GM19240 (cell line): ENCODE data around the gene EXOC3.

Experiments used
- DNase-seq: peaks from one replicate; pipeline ENCODE4 v3.0.0; 2011; ENCODE audit warnings: low spot score; ENCODE audit not compliant: insufficient read length

Gene EXOC3

GRCh38 chr5:456351-457194 lies 13.6 kb downstream of the EXOC3 start:
- DNase-seq, result no peak

GRCh38 chr5:457195-457961 lies 14.4 kb downstream of the EXOC3 start:
- DNase-seq, result no peak

- DNase-seq, result no peak
Observed at GRCh38 chr5:458547-459353, 15.8 kb downstream of the EXOC3 start.

GRCh38 chr5:459562-460272 lies 16.7 kb downstream of the EXOC3 start:
- no peak for DNase-seq

DNA sequence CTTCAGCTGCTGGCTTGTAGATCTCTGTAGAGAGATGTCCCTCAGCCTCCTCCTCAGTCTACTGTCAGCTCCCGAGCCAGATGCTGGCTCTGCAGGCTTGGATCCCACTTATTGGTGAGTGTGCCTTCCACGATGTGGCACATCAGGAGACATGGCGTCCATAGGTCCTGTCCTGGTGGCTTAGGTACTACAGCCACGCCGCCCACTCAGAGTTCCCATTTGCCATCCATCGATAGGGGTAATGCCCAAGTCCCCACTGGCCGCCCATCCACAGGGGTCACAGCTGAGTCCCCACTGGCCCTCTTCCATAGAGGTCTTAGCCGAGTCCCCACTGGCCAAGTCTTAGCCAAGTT lies 17.3 kb downstream of the EXOC3 start:
- DNase-seq, result no peak

GRCh38 chr5:462051-462481 lies 19.1 kb downstream of the EXOC3 start:
- no peak for DNase-seq

GRCh38 chr5:463301-463700 lies 20.3 kb downstream of the EXOC3 start:
- no peak for DNase-seq

DNA sequence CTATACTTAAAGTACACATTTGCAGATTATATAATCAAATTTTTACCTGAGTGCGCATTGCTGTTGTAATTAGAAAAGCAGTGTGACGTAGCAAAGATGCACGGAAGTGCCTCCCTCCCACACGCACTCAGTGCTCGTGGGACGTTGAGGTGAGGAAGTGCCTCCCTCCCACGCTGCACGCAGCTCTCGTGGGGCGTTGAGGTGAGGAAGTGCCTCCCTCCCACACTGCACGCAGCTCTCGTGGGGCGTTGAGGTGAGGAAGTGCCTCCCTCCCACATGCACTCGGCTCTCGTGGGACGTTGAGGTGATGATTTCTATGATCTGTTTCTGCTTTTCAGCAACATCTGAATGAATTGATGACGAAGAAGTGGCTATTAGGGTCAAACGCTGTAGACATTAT lies 21.0 kb downstream of the EXOC3 start:
- no peak for DNase-seq

DNA sequence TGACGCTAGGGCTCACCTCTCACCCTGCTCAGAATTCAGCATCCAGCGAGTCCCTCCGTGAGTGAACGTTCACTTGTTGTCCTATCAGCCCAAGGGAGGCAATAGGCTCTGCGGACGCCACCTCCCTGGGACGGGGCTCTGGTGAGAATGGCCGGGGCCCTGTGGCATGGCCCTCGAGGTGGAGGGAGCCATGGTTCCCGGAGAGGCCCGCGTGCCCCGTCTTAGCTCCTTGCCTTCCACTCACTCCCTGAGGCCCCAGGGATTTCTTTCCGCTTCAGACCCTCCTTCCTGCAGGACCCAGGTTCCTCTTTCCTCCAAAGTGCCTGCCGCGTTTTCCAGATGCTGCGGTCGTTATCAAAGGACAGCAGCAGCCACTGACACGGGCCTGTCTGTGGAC lies 21.5 kb downstream of the EXOC3 start:
- no peak for DNase-seq

GRCh38 chr5:464843-465590 lies 22.0 kb downstream of the EXOC3 start:
- no peak for DNase-seq

GRCh38 chr5:465591-466403 lies 22.8 kb downstream of the EXOC3 start:
- DNase-seq, result no peak

- DNase-seq, result no peak
Observed at GRCh38 chr5:466661-467310, 23.8 kb downstream of the EXOC3 start.

DNA sequence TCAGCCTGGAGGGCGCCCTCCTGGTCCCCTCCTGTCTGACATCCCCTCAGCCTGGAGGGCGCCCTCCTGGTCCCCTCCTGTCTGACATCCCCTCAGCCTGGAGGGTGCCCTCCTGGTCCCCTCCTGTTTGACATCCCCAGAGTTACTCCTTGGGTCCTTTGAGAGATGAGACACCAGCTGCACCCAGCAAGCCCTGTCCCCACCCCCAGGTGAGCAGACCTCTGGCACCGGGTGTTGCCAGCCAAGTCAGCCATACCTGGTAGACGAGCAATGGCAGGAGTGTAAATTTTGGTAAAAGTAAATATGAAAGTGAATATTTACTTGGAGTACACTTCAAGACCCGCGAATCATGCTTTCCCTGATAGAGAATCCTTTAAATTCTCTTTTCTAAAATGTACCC lies 25.4 kb downstream of the EXOC3 start:
- DNase-seq, result no peak

DNA sequence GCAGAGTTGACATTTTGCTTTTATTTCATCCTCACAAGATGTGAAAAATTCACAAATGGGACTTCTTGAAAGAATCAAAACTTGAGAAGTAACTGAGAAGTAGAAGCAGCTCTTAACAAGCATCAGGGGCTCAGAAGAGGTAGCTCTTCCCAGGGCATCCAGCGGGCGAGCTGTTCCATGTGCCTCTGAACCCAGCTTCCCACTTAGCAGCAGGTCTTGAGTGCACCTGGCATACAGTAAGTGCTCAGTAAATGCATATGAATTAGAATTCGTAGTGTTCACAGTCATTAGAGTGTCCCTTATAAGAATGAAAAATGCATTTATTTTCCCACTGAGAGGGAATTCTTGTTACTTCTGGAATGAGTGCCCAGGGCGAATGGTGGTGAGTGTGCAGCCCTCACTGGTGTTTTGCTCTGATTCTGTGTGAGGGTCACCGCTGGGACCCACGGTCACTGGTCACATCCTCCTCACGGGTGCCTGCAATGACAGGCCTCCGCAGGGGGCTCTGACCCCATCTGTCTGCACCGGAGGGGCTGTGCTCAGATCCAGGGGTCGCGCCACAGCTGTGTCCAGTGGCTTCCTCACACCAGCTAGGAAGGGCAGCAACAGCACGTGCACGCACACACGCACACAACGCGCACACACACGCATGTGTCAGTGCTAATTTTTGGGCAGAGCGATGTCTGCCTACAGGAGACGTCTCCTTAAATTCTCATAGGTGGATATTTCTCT lies 26.9 kb downstream of the EXOC3 start:
- DNase-seq, result no peak

GRCh38 chr5:470961-471749 lies 28.2 kb downstream of the EXOC3 start:
- no peak for DNase-seq

DNA sequence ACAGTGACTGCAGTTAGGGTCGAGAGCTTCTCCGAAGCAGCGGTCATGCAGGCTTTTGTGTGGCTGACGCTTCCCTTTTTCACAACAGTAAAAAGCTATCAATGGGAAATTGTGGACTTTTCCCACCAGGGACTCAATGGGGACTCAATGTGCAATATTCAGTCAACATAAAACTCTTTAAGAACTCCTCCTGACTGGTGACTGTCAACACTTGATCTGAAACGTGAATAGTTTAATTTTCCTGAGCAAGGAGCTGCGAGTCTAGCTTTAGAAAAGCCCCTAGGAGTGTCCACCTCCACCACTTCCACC lies 28.7 kb downstream of the EXOC3 start:
- DNase-seq, result no peak

DNA sequence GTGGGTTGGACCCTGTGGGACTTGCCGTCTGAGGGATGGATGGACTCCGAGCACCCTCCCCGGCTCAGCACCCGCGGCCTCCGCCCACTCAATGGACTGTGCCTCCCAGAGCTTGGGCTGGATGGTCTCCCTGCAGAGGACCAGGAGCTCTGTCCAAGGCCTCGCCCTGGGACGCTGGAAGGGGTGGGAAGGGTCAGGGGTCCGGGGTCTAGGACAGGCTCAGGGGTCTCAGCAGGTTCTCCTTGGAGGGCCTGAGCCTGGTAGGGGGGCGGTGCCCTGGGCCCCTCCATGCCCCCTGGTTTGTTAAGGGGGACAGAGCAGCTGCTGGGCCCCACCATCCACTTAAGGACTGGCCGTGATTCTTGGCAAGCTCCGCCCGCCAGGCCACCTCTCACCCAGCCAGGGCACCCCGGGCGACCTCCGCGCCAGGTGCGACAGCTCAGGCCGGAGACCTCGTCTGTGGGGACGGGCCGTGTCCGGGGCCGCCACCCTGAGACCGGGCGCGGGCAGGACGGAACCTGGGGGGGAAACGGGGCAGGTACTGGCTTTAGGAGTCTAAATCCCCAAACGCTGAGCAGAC lies 29.2 kb downstream of the EXOC3 start:
- no peak for DNase-seq
